Tibial artery (tissue), 4 donors: ENCODE data around the gene ACAD11.

ENCODE experiments used
- DNase-seq, 2 donors: peaks; one replicate each; pipeline ENCODE4 v3.0.0-alpha.2; 2019
- H3K27ac ChIP-seq, 2 donors: fragments of 200-600 bp; sonication (generic) in 1 of 2; 1 replicate in 1 of 2; 2 replicates in 1 of 2; pipeline ENCODE4 v1.5.1; 2018 to 2019; ENCODE audit warnings: mild to moderate bottlenecking in 1 of 2
- H3K27me3 ChIP-seq, 2 donors: fragments of 200-600 bp; sonication (generic) in 1 of 2; one replicate each; pipeline versions ENCODE4 v1.5.1 to v1.6.0; 2016 to 2019
- H3K36me3 ChIP-seq, 3 donors: fragments of 200-600 bp; sonication (generic) in 2 of 3; one replicate each; pipeline ENCODE4 v1.5.1; 2016 to 2019; ENCODE audit warnings: mild to moderate bottlenecking in 2 of 3
- H3K4me1 ChIP-seq, 4 donors: fragments of 200-600 bp; sonication (generic) in 2 of 4; 1 replicate in 3 of 4; 2 replicates in 1 of 4; pipeline ENCODE4 v1.5.1; 2016 to 2019
- H3K4me3 ChIP-seq, 2 donors: fragments of 200-600 bp; sonication (generic) in 1 of 2; 1 replicate in 1 of 2; 2 replicates in 1 of 2; pipeline ENCODE4 v1.5.1; 2018 to 2019; ENCODE audit warnings: mild to moderate bottlenecking in 2 of 2
- H3K9me3 ChIP-seq, 3 donors: fragments of 200-600 bp; sonication (generic) in 1 of 3; one replicate each; pipeline ENCODE4 v1.5.1; 2016 to 2019
- CTCF ChIP-seq, 2 experiments: fragments of 200-600 bp in 1 of 2; fragments of 450-650 bp in 1 of 2; IDR thresholded peaks; one replicate each; pipeline ENCODE4 v1.5.1; 2017 to 2019; ENCODE audit warnings: antibody characterized with exemption in 2 of 2, mild to moderate bottlenecking in 1 of 2, moderate library complexity in 1 of 2
- intact Hi-C: fragments of 100-400 bp; cut with DNase I; formaldehyde crosslinking; loops from one replicate; pipeline ENCODE4 v1.15.0; 2023; ENCODE audit warnings: low total_unique reads

Gene ACAD11

GRCh38 chr3:132659000-132659364 lies 627 bp downstream of the ACAD11 start:
- Histone ChIP-seq H3K4me3 (peak overlapping the region; percentile 78 to 85), H3K36me3 (no peaks in the 10 kb centered on the region), H3K9me3 (no peaks in the 10 kb centered on the region), H3K27me3 (no peaks in the 10 kb centered on the region), H3K27ac (peak overlapping the region; percentile 91 to 96), H3K4me1 (peaks cover 0 to 39% (median 22%) of the 10 kb centered on the region in 4 donors)
- no peak for DNase-seq
- intact Hi-C loops, result no loop called here
- no peak for TF ChIP-seq CTCF (IDR thresholded peaks at IDR 0.05)

- Histone ChIP-seq H3K4me3 (peak overlapping the region in 1 of 2 donors; percentile 78), H3K27me3 (no peaks in the 10 kb centered on the region), H3K9me3 (no peaks in the 10 kb centered on the region), H3K27ac (peak overlapping the region in 1 of 2 donors; percentile 96), H3K36me3 (no peaks in the 10 kb centered on the region), H3K4me1 (peaks cover 0 to 36% (median 20%) of the 10 kb centered on the region in 4 donors)
- intact Hi-C loops, result no loop called here
- DNase-seq, result no peak
- TF ChIP-seq CTCF (IDR thresholded peaks at IDR 0.05), result no peak
Measured at GRCh38 chr3:132657869-132658747, 1.5 kb downstream of the ACAD11 start.

- Histone ChIP-seq H3K27ac (no peak overlapping the region), H3K4me1 (peaks cover 0 to 14% (median 6%) of the 10 kb centered on the region in 4 donors)
- no peak for TF ChIP-seq CTCF (IDR thresholded peaks at IDR 0.05)
Measured at GRCh38 chr3:132655471-132655870, 4.1 kb downstream of the ACAD11 start.

GRCh38 chr3:132654721-132655120 lies 4.9 kb downstream of the ACAD11 start:
- H3K27ac ChIP-seq, result no peak overlapping the region
- intact Hi-C loops, result no loop called here
- TF ChIP-seq CTCF (IDR thresholded peaks at IDR 0.05), result no peak
- H3K4me3 ChIP-seq, result no peak overlapping the region
- no peaks in the 10 kb centered on the region for H3K36me3 ChIP-seq
- no peaks in the 10 kb centered on the region for H3K9me3 ChIP-seq
- H3K4me1 ChIP-seq, result peaks cover 0 to 14% (median 6%) of the 10 kb centered on the region in 4 donors
- no peaks in the 10 kb centered on the region for H3K27me3 ChIP-seq
- DNase-seq, result no peak

More at GRCh38 chr3:132655471-132655870, 4.1 kb downstream of the ACAD11 start:
- no peaks in the 10 kb centered on the region for H3K9me3 ChIP-seq
- no peak overlapping the region for H3K4me3 ChIP-seq
- intact Hi-C loops, result no loop called here
- no peak for DNase-seq
- H3K36me3 ChIP-seq, result no peaks in the 10 kb centered on the region
- H3K27me3 ChIP-seq, result no peaks in the 10 kb centered on the region

GRCh38 chr3:132654190-132654589 lies 5.4 kb downstream of the ACAD11 start:
- no peaks in the 10 kb centered on the region for H3K27me3 ChIP-seq
- no peak overlapping the region for H3K4me3 ChIP-seq
- no peak for TF ChIP-seq CTCF (IDR thresholded peaks at IDR 0.05)
- H3K36me3 ChIP-seq, result no peaks in the 10 kb centered on the region
- H3K4me1 ChIP-seq, result peaks cover 0 to 14% (median 6%) of the 10 kb centered on the region in 4 donors
- no peaks in the 10 kb centered on the region for H3K9me3 ChIP-seq
- DNase-seq, result no peak
- H3K27ac ChIP-seq, result no peak overlapping the region
- intact Hi-C loops, result no loop called here
